Retina (tissue), 1 donor: ENCODE results near the gene SPDYE3.
"Not testable (repeated sequence)": the region's sequence is repeated elsewhere in the genome, so short reads cannot be mapped to it uniquely, and the experiment has no call there.

Source experiments
- DNase-seq: peaks from one replicate; pipeline ENCODE4 v3.0.0-alpha.2; 2016

Gene SPDYE3

DNA sequence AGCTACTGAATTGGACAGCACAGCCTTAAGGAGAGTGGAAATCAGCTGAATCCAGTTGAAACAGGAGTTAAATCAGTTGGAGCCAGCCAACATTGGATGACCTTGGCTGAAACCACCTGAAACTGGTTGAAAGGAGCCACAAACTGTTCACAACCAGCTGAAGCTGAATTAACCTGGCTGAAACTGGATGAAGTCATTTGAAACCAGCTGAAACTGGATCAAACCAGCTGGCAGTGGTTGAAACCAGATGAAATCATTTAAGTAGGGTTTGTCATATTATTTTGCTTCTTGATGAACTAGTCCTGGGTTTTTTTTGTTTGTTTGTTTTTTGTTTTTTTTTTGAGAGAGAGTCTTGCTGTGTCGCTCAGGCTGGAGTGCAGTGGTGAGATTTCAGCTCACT is 15.3 kb upstream of the SPDYE3 start:
- DNase-seq, result not testable (repeated sequence)

DNA sequence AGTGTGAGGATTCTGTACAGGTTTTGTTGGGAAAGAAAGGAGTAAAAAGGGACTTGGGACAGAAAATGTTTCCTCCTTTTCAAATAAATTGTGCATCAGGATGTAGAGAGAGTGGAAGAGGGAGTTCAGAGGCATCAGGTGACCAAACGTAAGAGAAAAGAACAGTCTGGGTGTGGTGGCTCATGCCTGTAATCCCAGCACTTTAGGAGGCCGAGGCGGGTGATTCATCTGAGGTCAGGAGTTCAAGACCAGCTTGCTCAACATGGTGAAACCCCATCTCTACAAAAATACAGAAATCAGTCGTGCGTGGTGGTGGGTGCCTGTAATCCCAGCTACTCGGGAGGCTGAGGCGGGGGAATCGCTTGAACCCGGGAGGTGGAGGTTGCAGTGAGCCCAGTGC is 12.2 kb upstream of the SPDYE3 start:
- DNase-seq, result not testable (repeated sequence)

DNA sequence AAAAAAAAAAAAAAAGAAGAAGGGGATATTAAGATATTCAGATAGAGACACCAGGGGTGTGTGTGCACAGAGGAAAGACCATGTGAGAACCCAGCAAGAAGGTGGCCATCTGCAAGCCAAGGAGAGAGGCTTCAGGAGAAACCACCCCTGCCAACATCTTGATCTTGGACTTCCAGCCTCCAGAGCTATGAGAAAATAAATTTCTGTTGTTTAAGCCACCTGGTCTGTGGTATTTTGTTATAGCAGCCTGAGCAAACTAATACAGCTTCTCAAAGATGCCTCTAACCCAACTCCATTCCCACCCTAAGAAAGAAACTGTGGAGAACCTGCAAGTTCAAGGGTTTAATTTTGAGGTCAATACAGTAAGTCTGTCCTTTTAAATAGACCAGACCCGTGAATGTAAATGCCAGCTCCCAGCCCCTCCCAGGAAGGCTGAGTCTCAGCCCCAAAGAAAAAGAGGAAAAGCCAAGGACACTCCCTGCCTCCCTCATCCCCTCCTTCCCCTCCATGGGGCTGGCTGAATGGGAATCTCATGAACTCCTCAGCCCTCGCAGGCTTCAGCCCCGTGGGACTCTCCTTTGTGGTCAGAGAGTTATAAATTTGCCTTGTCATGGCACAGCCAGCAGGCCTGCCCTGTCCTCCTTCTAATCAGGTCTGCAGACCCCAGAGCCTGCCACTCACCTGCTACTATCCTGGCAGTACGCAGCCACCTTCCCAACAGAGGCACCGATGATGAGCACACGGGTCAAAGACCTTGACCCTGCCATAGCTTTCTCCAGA is 9.5 kb upstream of the SPDYE3 start:
- DNase-seq, result not testable (repeated sequence)

DNA sequence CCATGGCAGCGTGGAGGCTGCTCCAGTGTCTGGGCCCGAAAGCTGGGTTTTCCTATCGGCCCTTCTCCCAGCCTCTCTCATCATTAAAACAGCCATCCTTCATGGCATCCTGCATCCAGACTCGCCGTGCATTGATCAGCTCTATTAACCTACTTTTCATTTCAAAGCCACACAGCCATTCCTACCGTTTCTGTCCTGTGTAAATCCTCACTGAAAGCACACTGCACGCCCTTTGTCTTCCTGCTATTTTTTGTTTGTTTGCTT is 8.9 kb upstream of the SPDYE3 start:
- not testable (repeated sequence) for DNase-seq

DNA sequence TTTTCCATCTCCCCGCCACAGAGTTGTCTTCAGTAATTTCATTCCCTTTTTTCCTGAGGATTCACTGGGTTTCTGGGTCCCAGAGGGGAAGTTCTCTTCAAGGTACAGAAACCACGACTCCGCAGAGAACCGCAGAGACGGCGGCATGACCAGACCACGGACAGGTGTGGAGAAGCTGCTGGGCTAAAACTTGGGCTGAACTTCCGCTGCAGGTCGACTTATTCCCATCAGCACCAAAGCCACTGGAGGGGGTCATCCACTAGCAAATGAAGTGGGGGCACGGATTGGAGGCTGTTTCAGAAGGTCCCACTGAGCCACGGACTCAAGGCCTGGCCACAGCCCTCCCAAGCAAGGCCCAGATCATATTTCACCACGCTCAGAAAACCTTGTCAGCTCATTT is 3.0 kb upstream of the SPDYE3 start:
- not testable (repeated sequence) for DNase-seq

DNA sequence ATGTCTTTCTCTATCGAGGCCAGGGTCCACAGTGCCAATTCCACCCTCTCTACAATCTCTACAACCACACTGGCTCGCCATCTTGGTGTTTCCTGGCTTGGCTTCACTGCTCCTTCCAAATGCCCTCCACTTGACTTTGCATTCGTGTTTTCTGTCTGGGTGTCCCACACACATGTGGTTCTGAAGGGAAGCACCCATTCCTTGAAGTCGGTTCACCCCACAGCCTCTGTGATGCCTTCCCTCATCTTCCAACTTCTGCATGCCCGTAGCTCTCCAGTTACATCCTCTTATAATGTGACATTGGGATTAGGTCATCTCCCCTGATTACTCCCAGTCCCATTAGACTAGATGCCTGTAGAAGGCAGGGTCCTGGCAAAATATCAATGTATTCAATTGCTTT is 10.8 kb downstream of the SPDYE3 start:
- not testable (repeated sequence) for DNase-seq

DNA sequence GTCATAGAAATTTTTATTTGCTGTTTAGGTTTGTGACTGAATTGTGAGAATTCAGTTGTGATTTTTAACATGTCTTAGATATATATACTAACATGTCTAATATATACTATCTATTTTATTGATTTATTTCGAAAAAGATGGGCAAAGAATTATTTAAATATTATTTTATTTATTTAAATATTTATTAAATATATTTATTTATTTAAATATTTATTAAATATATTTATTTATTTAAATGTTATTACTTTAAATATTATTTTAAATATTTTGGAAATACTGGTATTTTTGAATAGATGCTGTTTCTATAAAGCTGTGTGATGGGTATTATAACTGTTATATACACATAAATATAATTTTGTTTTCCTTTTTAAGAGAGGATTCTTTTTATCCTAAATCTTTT is 14.1 kb downstream of the SPDYE3 start:
- not testable (repeated sequence) for DNase-seq

DNA sequence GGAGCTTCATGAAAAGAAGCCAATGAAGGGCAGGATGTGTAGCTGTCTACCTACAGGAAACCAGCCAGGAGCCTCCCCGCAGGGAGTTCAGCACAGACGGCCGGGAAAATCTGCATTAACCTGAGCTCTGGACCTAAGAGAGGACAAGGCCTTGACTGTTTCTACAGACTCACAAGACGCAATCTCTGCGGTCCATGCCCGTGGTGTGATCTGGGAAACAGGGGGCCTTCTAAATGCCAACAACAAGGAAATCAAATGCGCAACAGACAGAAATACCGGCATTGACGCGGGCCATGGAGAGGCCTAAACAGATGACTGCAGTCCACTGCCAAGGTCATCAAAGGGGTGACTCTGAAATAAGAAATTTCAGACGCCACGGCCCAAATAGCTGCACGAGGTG is 16.7 kb downstream of the SPDYE3 start:
- DNase-seq, result not testable (repeated sequence)

DNA sequence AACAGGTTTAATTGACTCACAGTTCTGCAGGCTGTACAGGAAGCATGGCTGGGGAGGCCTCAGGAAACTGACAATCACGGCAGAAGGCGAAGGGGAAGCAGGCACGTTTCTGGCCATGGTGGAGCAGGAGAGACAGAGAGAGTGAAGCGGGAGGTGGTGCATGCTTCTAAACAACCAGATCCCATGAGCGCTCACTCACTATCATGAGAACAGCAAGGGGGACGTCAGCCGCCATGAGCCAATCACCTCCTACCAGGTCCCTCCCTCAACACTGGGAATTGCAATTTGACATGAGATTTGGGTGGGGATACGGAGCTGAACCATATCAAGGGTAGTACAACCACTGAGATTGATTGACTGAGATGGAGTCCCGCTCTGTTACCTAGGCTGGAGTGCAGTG is 18.2 kb downstream of the SPDYE3 start:
- not testable (repeated sequence) for DNase-seq

DNA sequence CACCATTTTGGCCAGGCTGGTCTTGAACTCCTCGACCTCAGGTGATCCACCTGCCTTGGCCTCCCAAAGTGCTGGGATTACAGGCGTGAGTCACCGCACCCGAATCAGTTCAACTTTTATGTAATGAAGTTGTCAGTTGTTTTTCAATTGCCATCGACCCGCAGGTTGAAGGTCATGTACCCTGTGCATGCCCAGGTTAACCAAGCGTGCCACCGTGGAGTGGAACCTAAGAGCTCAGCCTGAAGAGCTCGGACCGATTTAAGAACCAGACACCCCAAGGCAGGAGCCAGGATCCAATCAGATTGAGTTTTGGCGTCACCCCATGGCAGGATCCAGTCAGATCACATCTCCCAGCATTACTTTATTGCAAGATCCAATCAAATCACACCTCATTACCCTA is 19.4 kb downstream of the SPDYE3 start:
- not testable (repeated sequence) for DNase-seq

DNA sequence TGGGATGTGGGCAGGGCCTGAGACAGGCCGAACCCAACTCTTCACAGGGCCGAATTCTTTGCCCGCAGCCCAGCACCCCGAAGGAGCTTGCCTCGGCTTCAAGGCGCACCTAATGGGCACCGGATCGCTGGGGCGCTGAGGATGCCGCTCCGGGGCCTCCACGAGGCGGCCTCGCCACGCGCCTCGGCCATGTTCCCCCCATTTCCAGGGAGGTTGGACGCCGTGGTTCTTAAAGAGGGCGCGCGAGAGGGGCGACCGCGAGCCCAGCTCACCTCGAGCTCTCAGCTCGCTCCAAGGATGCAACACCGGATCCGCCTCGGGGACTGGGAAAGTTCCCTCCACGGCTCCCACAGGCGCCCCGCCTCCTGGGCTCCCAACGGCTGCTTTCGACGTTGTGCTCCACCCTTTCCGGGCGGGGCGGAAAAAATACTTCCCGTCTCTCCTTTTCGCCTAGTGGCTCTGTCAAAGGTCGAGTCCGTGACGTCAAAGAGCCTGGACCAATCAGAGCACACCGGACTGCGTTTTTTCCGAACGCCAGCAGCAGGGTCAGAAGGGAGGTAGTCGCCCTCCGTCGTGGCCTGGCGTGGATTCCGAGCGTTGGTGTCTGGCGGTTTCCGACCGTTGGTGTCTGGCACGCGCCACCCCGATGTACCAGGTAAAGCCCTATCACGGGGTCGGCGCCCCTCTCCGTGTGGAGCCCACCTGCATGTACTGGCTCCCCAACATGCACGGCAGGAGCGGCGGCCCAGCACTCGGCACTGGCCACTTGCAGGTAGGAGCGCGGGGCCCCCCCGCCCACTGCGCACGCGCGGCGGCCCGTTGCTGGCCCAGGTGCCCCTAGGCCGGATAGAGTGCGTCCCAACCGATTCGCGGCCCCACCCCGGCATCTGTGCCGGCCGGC is 28.3 kb downstream of the SPDYE3 start:
- DNase-seq, result peak; percentile 98

DNA sequence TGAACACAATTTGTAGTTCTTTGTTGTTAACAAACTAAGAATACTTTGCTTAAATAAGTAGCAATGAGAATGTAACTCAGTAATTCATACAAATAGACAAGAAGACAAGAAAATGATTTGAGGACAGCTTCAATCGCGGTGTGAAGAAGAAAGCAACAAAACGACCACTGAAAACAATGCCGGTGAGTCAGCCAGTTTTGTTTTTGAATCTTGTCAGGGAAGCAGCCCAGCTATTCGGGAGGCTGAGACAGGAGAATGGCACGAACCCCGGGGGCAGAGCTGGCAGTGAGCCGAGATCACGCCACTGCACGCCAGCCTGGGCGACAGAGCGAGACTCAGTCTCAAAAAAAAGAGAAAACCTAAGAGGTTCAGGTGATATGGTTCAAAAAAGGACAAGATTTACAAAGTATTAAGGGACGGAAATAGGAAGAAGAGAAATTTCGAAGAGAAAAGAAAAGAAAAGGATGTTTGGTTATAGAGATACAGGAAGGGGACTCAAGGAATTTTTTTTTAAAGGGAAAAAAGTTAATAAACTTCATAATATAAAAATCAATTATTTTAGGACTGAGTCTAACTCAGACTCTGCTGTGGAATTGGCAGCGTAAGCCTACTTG is 30.7 kb downstream of the SPDYE3 start:
- not testable (repeated sequence) for DNase-seq

DNA sequence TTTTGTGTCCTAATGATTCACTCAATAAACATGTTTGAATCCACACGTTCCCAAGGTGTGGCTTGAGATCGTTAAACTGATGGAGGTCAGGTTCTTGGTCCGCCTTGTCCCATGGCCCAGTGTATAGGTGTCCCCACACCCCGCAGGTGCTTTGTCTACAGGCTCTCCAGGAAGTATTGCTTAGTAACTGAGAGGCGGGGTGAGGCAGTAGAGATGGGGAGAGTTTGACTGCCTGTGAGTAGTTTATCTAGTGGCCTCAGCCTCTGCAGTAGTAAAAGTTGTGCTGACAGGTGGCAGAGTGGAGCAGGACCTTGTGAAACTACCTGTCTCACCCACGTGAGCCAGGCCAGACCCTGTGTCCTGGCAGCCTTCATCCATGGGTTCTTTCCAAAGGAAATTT is 33.8 kb downstream of the SPDYE3 start:
- not testable (repeated sequence) for DNase-seq

DNA sequence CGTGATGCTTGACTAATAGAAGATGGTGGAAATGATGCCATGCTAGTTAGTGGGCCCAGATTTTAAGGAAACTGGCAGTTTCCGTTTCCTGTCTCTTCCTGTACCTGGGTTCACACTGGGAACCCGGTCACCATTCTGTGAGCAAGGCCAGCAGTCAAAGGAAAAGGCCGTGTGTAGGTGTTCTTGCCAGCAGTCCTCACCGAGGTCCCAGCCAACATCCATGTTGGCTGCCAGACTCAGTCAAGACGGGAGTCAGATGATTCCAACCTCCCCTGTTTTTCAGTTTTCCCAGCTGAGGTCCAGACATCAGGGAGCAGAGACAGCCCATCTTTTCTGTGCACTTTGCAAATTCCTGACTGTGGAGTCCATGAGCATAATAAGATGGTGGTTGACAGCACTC is 35.3 kb downstream of the SPDYE3 start:
- DNase-seq, result no peak

DNA sequence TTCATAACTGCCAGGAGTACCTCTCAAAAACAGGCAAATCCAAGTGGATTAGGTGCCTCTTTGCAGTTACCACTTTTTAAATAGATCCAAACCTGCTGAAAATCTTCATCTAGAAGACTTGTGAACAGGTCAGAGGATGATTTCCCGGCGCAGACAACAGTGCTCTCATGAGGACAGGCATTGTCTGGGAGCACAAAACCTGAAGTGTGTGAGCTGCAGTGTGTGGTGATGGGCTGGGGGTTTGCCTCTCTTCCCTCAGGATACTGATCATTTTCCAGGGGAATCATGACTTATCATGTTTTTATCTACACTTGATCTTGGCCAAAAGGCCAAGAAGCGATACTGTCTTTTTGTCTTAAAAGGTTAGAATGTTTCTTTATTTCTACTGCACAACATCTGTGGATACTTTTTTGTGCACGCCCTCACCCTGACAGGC is 36.6 kb downstream of the SPDYE3 start:
- DNase-seq, result not testable (repeated sequence)

DNA sequence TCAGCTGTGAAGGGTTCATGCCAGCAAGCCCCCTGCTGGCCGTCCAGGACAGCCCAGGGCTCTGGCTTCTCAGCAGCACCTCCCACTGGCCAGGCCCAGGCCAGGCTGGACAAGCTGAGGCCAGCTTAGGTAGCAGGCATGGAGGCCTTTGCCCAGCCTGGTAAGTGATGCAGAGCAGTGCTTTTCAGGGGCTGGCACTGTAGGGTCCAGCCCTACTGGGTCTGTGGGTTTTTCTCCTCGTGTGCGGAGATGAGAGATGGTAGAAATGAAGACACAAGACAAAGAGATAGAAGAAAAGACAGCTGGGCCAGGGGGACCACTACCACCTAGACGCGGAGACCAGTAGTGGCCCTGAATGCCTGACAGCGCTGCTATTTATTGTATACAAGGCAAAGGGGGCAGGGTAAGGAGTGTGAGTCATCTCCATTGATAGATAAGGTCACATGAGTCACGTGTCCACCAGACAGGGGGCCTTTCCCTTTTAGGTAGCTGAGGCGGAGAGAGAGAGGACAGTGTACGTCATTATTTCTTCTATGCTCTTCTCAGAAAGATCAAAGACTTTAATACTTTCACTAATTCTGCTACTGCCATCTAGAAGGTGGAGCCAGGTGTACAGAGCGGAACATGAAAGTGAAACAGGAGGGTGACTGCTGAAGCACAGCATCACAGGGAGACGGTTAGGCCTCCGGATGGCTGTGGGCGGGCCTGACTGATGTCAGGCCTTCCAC is 37.2 kb downstream of the SPDYE3 start:
- not testable (repeated sequence) for DNase-seq

DNA sequence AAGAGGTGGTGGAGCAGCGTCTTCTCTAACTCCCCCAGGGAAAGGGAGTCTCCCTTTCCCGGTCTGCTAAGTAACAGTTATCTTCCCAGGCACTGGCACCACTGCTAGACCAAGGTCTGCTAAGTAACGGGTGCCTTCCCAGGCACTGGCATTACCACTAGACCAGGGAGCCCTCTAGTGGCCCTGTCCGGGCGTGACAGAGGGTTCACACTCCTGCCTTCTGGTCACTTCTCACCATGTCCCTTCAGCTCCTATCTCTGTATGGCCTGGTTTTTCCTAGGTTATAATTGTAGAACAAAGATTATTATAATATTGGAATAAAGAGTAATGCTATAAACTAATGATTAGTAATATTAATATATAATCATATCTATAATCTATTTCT is 37.8 kb downstream of the SPDYE3 start:
- DNase-seq, result not testable (repeated sequence)

DNA sequence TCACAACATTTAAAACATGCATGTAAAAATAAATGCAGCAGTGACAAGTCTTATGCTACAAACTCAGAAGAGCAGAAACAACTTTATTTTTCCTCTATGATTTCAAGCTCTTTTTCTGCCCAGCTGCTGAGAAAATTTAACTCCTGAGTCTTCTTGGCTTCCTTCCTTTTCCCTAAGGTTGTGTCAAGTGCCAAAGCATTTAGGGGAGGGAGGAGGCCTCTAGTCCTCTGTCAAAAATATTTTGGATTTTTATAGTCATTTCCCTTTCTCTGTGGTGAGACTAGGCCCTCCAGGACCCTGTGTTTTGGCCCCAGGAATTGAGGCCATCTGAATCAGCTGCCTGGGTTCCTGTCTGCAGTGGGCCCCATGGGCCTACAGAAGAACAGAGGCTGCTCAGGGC is 39.4 kb downstream of the SPDYE3 start:
- DNase-seq, result no peak

DNA sequence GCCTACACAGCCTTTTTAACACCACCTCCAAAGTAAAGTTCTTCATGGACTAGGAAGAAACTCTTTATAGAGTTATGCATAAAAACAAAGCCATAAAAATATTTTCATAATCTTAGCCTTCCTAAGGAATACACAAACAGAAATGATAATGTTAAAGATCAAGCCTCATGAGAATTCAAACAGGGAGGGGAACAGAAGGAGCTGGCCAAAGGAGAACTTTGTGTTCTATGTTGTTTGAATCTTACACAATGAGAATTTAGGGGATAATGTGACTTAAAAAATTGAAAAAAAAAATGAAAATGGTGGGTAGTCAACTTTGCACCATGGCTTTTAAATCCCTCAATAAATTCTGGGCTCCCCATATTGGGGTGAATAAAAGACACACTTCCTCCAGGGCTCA is 41.3 kb downstream of the SPDYE3 start:
- no peak for DNase-seq

DNA sequence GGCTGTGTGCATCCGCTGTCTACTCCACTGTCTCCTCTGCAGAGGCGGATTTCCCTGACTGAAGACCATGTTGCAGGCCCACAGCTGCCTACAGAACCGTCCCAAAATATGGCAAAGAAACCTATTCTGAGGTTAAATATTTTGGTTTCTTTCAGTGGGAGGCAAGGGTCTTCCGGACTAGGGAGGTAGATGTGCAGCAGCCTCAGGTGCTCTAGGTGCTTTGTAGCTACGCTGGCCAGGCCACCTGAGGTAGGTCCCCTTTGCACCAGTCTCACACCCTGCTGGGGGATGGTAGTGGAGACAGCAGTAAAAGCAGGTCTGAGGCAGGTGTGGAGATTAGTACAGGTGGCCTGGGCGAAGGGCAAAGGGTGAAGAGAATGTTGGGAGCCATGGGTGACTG is 42.3 kb downstream of the SPDYE3 start:
- DNase-seq, result no peak

DNA sequence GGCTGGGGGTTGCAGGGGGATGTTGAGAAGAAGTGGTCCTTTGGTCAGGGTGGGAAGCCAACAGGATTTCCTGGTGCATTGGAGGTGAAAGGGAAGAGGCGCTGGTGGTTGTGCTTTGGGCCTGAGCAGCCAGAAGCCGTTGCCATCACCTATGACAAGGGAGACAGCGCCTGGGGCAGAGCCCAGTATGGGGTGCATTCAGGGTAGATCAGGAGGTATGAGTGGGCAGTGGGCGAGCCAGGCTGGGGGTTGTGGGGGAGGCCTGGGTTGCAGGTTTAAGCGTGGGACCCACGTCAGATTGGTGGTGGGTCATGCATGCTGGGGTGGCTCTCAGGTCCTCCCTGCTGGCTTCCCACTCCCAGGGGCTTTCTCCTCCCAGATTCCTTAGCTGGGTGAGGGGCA is 44.2 kb downstream of the SPDYE3 start:
- DNase-seq, result no peak

DNA sequence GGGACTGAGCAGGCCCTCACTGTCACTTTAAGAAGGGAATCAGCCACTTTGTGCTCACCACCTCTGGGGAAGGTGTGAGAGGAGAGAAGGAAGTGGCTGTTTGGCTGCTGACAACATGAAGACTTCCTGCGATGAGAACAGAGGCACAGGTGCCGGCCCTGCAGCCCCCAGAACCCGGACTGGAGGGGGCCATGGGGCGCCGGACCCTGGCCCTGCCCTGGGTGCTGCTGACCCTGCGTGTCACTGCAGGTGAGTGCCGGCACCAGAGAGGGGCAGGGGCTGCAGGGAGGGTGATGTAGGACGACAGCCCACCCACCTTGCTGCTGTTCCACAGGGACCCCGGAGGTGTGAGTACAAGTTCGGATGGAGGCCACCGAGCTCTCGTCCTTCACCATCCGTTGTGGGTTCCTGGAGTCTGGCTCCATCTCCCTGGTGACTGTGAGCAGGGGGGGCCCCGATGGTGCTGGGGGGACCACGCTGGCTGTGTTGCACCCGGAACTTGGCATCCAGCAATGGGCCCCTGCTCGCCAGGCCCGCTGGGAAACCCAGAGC is 44.8 kb downstream of the SPDYE3 start:
- DNase-seq, result not testable (repeated sequence)
